ENCODE data around the gene ISM2. TPM values are rescaled to one million over a fixed set of nuclear protein-coding genes. Genes with fewer than 3 reads are reported as not detected.

Gene ISM2
- total RNA-seq, 1 experiment from 2014 or later, result 0.89 TPM

DNA sequence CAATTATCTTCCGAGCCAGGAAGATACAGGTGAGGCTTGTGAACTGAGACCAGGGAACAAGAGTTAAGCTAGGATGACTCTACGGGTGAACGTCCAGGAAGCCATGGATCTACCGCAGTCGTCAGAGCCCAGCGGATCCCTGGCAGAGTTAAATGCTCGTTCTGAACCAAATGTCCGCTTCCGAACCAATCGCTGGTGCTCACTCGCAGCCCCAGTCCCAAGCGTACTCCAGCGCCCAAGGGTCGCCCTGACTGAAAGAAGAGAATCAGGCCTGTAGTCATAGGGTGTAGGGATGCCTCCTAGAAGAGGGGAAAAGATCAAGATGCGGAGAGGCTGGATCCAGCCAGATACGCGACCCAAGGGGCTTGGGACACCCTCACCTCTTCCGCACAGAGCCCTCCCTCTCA, 41.5 kb downstream of the ISM2 start:
- Histone ChIP-seq H3K4me1 (ENCODE audit: low read length) (peaks cover 30% of the 10 kb centered on the region), H3K27ac (ENCODE audit: low read length) (peak overlapping the region; percentile 48), H3K4me3 (ENCODE audit: low read length) (peak overlapping the region; percentile 94), H2AFZ (ENCODE audit: low read length) (peak overlapping the region; percentile 84), H3K4me2 (ENCODE audit: low read depth, low read length, poor library complexity, severe bottlenecking) (peak overlapping the region; percentile 94), H4K20me1 (ENCODE audit: insufficient read depth, low read depth, low read length) (peaks cover 29% of the 10 kb centered on the region), H3K9me3 (ENCODE audit: low read length) (no peaks in the 10 kb centered on the region), H3K27me3 (ENCODE audit: low read length) (no peaks in the 10 kb centered on the region), H3K9me2 (replicated peaks; ENCODE audit: insufficient read depth, low read length) (no peaks in the 10 kb centered on the region), H3K36me3 (ENCODE audit: insufficient read depth, low read length) (peaks cover 35% of the 10 kb centered on the region), H3K79me2 (ENCODE audit: low read length) (peaks cover 73% of the 10 kb centered on the region), H3K9ac (ENCODE audit: low read length) (peak overlapping the region; percentile 87)
- DNase-seq, result no peak

DNA sequence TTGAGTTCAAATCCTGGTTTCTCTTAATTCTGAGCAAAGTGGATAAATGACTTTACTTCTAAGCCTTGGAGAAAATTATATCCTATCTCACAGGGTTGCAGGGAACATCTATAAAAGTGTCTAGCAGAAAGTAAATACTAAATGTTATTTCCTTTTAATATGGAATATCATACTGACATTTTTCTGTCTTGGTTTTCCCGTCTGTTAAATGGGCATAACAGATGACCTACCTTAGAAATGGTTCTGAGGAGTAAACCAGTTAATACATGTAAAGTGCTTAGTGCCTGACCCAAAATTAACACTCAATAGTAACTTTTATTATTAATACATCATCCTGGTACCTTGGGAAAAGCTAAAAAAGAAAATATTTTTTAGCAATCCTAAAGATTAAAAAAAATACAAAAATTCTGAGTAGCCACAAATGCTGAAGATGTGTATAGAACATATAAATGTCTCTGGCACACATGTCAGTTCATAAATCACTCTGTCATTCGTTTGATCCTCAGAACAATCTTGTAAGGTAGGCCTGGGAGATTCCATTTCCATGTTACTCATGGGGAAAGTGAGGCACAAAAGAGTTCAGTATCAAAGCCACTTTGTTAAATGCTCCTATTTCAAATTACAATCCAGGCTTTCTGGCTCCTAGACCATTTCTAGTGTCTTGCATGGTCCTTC, 42.5 kb downstream of the ISM2 start:
- H3K79me2 ChIP-seq (ENCODE audit: low read length), result peaks cover 73% of the 10 kb centered on the region

DNA sequence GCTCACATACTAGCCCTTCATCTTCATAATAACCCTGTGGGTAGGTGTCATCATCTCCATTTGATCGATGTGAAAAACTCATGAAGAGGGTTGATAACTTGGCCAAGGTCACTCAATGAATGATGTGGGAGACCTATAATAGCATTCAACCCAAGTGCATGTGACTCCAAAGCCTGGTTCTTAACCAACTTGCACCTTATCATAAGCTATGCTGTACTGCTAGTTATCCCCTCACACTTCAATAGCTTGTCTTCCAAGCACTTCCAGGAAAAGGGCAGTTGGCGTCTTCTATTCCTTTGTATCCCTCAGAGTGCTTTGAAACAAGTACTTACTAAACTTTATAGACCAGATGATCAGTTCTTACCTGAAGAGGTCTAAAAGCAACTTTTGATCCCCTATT, 56.4 kb downstream of the ISM2 start:
- Histone ChIP-seq H3K9me2 (replicated peaks; ENCODE audit: insufficient read depth, low read length) (no peaks in the 10 kb centered on the region), H3K9ac (ENCODE audit: low read length) (no peak overlapping the region), H3K4me1 (ENCODE audit: low read length) (no peaks in the 10 kb centered on the region), H3K79me2 (ENCODE audit: low read length) (no peaks in the 10 kb centered on the region), H2AFZ (ENCODE audit: low read length) (no peak overlapping the region), H3K4me3 (ENCODE audit: low read length) (no peak overlapping the region), H3K9me3 (ENCODE audit: low read length) (no peaks in the 10 kb centered on the region), H3K4me2 (ENCODE audit: low read depth, low read length, poor library complexity, severe bottlenecking) (no peak overlapping the region), H3K27me3 (ENCODE audit: low read length) (no peaks in the 10 kb centered on the region), H3K36me3 (ENCODE audit: insufficient read depth, low read length) (peaks cover 23% of the 10 kb centered on the region; the same call in 1 of the 2 replicates), H4K20me1 (ENCODE audit: insufficient read depth, low read depth, low read length) (no peaks in the 10 kb centered on the region), H3K27ac (ENCODE audit: low read length) (no peak overlapping the region)
- no peak for DNase-seq

More for the DNA sequence above, 42.5 kb downstream of the ISM2 start:
- Histone ChIP-seq H2AFZ (ENCODE audit: low read length) (no peak overlapping the region), H3K9ac (ENCODE audit: low read length) (peak overlapping the region; percentile 87), H3K9me3 (ENCODE audit: low read length) (no peaks in the 10 kb centered on the region), H3K27ac (ENCODE audit: low read length) (no peak overlapping the region), H3K36me3 (ENCODE audit: insufficient read depth, low read length) (peaks cover 35% of the 10 kb centered on the region), H3K4me3 (ENCODE audit: low read length) (peak overlapping the region; percentile 94), H3K4me2 (ENCODE audit: low read depth, low read length, poor library complexity, severe bottlenecking) (peak overlapping the region; percentile 94), H3K4me1 (ENCODE audit: low read length) (peaks cover 30% of the 10 kb centered on the region), H3K9me2 (replicated peaks; ENCODE audit: insufficient read depth, low read length) (no peaks in the 10 kb centered on the region), H4K20me1 (ENCODE audit: insufficient read depth, low read depth, low read length) (peaks cover 19% of the 10 kb centered on the region), H3K27me3 (ENCODE audit: low read length) (no peaks in the 10 kb centered on the region)
- no peak for DNase-seq

DNA sequence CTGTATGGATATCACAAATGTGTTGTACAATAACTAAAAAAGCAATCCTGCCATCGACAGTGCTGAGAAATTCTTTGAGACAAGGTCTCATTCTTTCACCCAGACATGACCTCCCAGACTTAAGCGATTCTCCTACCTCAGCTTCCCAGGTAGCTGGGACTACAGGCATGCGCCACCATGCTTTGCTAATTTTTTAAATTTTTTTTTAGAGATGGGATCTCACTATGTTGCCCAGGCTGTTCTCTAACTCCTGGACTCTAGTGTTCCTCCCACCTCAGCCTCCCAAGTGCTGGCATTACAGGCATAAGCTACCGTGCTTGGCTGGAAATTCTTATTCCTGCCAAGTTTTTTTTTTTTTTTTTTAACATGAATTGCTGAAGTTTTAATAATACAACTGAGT, 58.8 kb downstream of the ISM2 start:
- Histone ChIP-seq H3K79me2 (ENCODE audit: low read length) (no peaks in the 10 kb centered on the region), H3K27ac (ENCODE audit: low read length) (no peak overlapping the region), H3K9me3 (ENCODE audit: low read length) (no peaks in the 10 kb centered on the region), H3K4me3 (ENCODE audit: low read length) (no peak overlapping the region), H2AFZ (ENCODE audit: low read length) (no peak overlapping the region), H3K27me3 (ENCODE audit: low read length) (no peaks in the 10 kb centered on the region), H3K9me2 (replicated peaks; ENCODE audit: insufficient read depth, low read length) (no peaks in the 10 kb centered on the region), H3K36me3 (ENCODE audit: insufficient read depth, low read length) (peaks cover 29% of the 10 kb centered on the region), H4K20me1 (ENCODE audit: insufficient read depth, low read depth, low read length) (no peaks in the 10 kb centered on the region), H3K4me2 (ENCODE audit: low read depth, low read length, poor library complexity, severe bottlenecking) (no peak overlapping the region), H3K9ac (ENCODE audit: low read length) (no peak overlapping the region), H3K4me1 (ENCODE audit: low read length) (no peaks in the 10 kb centered on the region)
- no peak for DNase-seq

DNA sequence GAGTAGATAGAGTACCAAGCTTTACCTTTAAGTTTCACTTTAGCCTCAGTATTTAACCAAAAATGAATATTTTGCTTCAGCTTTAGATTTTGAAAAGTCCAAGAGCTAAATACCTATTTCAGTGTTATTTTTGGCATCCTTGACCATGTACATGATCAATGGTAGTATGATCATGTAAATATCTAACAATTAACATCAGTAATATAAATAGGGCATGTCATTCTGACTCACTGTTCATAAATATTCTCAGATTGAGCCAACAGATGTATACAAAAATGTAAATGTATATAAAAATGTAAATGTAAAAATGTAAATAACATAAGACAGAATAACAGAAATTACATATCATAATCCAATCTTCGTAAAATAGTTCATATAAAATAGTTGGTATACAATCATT, 60.0 kb downstream of the ISM2 start:
- H3K36me3 ChIP-seq (ENCODE audit: insufficient read depth, low read length), result peaks cover 38% of the 10 kb centered on the region
- H3K4me3 ChIP-seq (ENCODE audit: low read length), result no peak overlapping the region
- H3K9me3 ChIP-seq (ENCODE audit: low read length), result no peaks in the 10 kb centered on the region
- no peak overlapping the region for H3K4me2 ChIP-seq (ENCODE audit: low read depth, low read length, poor library complexity, severe bottlenecking)
- no peak overlapping the region for H3K27ac ChIP-seq (ENCODE audit: low read length)
- DNase-seq, result no peak
- H3K4me1 ChIP-seq (ENCODE audit: low read length), result no peaks in the 10 kb centered on the region
- H3K79me2 ChIP-seq (ENCODE audit: low read length), result no peaks in the 10 kb centered on the region
- H3K9ac ChIP-seq (ENCODE audit: low read length), result no peak overlapping the region
- no peaks in the 10 kb centered on the region for H3K27me3 ChIP-seq (ENCODE audit: low read length)
- no peaks in the 10 kb centered on the region for H4K20me1 ChIP-seq (ENCODE audit: insufficient read depth, low read depth, low read length)
- no peaks in the 10 kb centered on the region for H3K9me2 ChIP-seq (replicated peaks; ENCODE audit: insufficient read depth, low read length)
- H2AFZ ChIP-seq (ENCODE audit: low read length), result no peak overlapping the region

DNA sequence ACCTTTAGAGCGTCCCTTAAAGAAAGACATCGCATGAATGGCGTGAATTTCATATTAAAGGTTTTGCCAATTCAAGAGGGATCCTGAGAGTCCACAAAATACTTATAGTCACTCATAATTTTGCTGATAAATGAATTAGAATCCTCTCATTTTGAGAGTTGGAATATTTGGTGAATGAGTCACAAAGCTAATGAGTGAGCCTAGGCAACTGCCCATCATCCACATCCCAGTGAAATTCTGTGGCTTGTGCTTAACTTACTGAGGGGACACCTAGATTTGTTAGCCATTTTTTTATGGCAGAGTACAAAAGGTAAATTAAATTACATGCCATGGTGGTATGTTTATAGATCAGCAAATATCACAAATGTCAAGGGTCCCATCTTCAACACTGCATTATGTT, 62.6 kb downstream of the ISM2 start:
- H3K79me2 ChIP-seq (ENCODE audit: low read length), result no peaks in the 10 kb centered on the region
- peaks cover 7% of the 10 kb centered on the region; the same call in 1 of the 2 replicates for H3K4me1 ChIP-seq (ENCODE audit: low read length)
- no peak for DNase-seq
- no peaks in the 10 kb centered on the region for H3K27me3 ChIP-seq (ENCODE audit: low read length)
- H3K9me2 ChIP-seq (replicated peaks; ENCODE audit: insufficient read depth, low read length), result no peaks in the 10 kb centered on the region
- H3K9me3 ChIP-seq (ENCODE audit: low read length), result no peaks in the 10 kb centered on the region
- H3K9ac ChIP-seq (ENCODE audit: low read length), result no peak overlapping the region
- H3K4me2 ChIP-seq (ENCODE audit: low read depth, low read length, poor library complexity, severe bottlenecking), result no peak overlapping the region
- no peaks in the 10 kb centered on the region for H4K20me1 ChIP-seq (ENCODE audit: insufficient read depth, low read depth, low read length)
- no peak overlapping the region for H3K27ac ChIP-seq (ENCODE audit: low read length)
- H3K36me3 ChIP-seq (ENCODE audit: insufficient read depth, low read length), result peaks cover 41% of the 10 kb centered on the region
- no peak overlapping the region for H3K4me3 ChIP-seq (ENCODE audit: low read length)
- no peak overlapping the region for H2AFZ ChIP-seq (ENCODE audit: low read length)

DNA sequence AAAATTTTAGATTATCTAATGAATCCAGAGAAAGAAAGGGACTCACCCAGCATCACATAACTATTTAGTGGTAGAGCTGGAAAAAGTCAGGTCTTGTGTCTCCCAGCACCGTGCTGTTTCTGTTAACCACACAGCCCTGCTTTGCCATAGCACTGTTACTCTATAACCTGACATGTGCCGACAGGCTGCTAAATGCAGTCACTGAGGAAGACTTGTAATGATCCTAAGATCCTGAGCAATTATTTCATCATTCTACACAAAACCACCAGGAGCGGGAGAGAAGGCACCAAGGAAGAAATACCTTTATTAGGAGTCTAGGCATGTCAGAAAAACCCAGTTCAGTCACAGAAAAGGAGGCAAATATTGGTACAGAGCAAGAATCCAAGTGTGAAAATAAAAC, 72.2 kb downstream of the ISM2 start:
- no peaks in the 10 kb centered on the region for H3K9me2 ChIP-seq (replicated peaks; ENCODE audit: insufficient read depth, low read length)
- no peak overlapping the region for H3K9ac ChIP-seq (ENCODE audit: low read length)
- no peaks in the 10 kb centered on the region for H4K20me1 ChIP-seq (ENCODE audit: insufficient read depth, low read depth, low read length)
- H3K4me2 ChIP-seq (ENCODE audit: low read depth, low read length, poor library complexity, severe bottlenecking), result no peak overlapping the region
- peaks cover 2% of the 10 kb centered on the region; the same call in 1 of the 2 replicates for H3K4me1 ChIP-seq (ENCODE audit: low read length)
- no peak overlapping the region for H3K27ac ChIP-seq (ENCODE audit: low read length)
- DNase-seq, result no peak
- no peaks in the 10 kb centered on the region for H3K79me2 ChIP-seq (ENCODE audit: low read length)
- no peak overlapping the region for H2AFZ ChIP-seq (ENCODE audit: low read length)
- H3K27me3 ChIP-seq (ENCODE audit: low read length), result no peaks in the 10 kb centered on the region
- no peak overlapping the region for H3K4me3 ChIP-seq (ENCODE audit: low read length)
- no peaks in the 10 kb centered on the region for H3K9me3 ChIP-seq (ENCODE audit: low read length)
- H3K36me3 ChIP-seq (ENCODE audit: insufficient read depth, low read length), result peaks cover 75% of the 10 kb centered on the region

DNA sequence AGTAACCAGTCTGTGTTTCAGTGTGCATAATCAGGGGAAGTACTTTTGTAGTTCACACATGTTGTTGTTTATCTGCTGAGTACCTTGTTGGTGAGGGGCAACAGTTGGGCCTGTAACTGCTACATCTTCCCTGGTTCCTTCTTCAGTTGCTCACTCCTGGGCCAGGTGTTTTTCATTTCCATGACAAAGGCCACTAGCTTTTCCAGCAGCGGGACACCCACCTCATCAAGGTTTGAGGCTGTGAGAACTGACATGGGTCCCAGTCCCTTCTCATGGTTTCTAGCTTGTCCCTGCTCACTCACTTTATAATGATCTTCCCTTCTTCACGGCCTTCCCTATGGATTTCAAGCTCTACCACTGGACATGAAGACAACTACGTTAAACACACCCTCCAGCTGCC, 73.8 kb downstream of the ISM2 start:
- Histone ChIP-seq H3K4me3 (ENCODE audit: low read length) (no peak overlapping the region), H3K27ac (ENCODE audit: low read length) (no peak overlapping the region), H2AFZ (ENCODE audit: low read length) (no peak overlapping the region), H3K27me3 (ENCODE audit: low read length) (no peaks in the 10 kb centered on the region), H3K9me3 (ENCODE audit: low read length) (no peaks in the 10 kb centered on the region), H3K9ac (ENCODE audit: low read length) (no peak overlapping the region), H3K4me2 (ENCODE audit: low read depth, low read length, poor library complexity, severe bottlenecking) (no peak overlapping the region), H4K20me1 (ENCODE audit: insufficient read depth, low read depth, low read length) (no peaks in the 10 kb centered on the region), H3K9me2 (replicated peaks; ENCODE audit: insufficient read depth, low read length) (no peaks in the 10 kb centered on the region), H3K79me2 (ENCODE audit: low read length) (no peaks in the 10 kb centered on the region), H3K4me1 (ENCODE audit: low read length) (no peaks in the 10 kb centered on the region), H3K36me3 (ENCODE audit: insufficient read depth, low read length) (peaks cover 75% of the 10 kb centered on the region)
- DNase-seq, result no peak

Measured in Karpas-422 (cell line).